ENCODE measurements around the gene OTOF. TPM values are rescaled to one million over a fixed set of nuclear protein-coding genes. Genes with fewer than 3 reads are reported as not detected.

The OTOF gene
- total and polyA plus RNA-seq, 2 of the 13 experiments (the other 11 are each of a cell fraction or from before 2014, with no cell fraction given) = 0.04 TPM; not detected in 1

DNA sequence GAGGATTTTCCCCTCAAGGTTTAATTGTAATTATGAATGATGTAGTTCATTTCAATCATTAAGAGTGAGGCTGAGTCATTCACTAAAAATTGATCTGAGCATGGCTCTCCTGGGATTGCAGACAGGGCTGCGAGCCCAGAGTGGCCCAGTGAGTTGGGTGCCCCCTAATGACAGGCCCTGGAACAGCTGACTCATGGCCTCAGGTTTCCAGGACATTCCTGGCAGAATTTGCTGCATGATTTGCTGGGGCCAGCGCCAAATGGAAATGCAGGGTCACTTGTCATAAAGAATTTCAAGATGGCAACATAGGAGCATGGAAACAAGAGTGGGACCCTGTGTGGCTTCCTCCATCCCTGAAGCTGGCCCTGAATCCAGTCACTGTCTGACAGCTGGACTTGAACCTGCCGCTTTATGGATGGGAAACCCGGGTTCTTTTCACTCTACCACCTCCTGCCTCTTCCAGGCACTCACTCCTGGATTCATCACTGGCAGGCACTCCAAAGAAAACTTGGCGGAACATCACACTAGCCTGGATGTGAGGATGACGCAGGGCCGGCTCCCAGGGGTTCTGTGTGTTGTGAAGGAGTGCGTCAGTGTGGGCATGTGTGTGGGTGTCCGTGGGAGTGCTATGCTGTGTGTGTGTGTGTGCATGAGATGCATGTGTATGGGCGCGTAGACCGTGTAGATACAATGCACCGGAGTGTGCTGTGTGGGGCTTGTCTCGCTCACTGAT, 15.2 kb downstream of the OTOF start (continued):
- TF ChIP-seq, protein P1, sequence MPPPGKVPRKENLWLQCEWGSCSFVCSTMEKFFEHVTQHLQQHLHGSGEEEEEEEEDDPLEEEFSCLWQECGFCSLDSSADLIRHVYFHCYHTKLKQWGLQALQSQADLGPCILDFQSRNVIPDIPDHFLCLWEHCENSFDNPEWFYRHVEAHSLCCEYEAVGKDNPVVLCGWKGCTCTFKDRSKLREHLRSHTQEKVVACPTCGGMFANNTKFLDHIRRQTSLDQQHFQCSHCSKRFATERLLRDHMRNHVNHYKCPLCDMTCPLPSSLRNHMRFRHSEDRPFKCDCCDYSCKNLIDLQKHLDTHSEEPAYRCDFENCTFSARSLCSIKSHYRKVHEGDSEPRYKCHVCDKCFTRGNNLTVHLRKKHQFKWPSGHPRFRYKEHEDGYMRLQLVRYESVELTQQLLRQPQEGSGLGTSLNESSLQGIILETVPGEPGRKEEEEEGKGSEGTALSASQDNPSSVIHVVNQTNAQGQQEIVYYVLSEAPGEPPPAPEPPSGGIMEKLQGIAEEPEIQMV (CRISPR knock-in tag; IDR thresholded peaks at IDR 0.05; ENCODE audit: low read depth) = no peak
- TF ChIP-seq, protein P2, sequence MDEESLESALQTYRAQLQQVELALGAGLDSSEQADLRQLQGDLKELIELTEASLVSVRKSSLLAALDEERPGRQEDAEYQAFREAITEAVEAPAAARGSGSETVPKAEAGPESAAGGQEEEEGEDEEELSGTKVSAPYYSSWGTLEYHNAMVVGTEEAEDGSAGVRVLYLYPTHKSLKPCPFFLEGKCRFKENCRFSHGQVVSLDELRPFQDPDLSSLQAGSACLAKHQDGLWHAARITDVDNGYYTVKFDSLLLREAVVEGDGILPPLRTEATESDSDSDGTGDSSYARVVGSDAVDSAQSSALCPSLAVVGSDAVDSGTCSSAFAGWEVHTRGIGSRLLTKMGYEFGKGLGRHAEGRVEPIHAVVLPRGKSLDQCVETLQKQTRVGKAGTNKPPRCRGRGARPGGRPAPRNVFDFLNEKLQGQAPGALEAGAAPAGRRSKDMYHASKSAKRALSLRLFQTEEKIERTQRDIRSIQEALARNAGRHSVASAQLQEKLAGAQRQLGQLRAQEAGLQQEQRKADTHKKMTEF (CRISPR knock-in tag; IDR thresholded peaks at IDR 0.05) = no peak
- TF ChIP-seq SIX1 (CRISPR knock-in tag; IDR thresholded peaks at IDR 0.05; ENCODE audit: borderline replicate concordance) (no peak), JDP2 (CRISPR knock-in tag; IDR thresholded peaks at IDR 0.05; ENCODE audit: borderline replicate concordance) (no peak), FOXO1 (CRISPR knock-in tag; IDR thresholded peaks at IDR 0.05) (no peak), ZNF792 (CRISPR knock-in tag; IDR thresholded peaks at IDR 0.05) (no peak), TEAD2 (CRISPR knock-in tag; IDR thresholded peaks at IDR 0.05) (no peak), ZFP36L2 (CRISPR knock-in tag; IDR thresholded peaks at IDR 0.05) (no peak), GZF1 (CRISPR knock-in tag; IDR thresholded peaks at IDR 0.05) (no peak), ZMYM3 (CRISPR knock-in tag; IDR thresholded peaks at IDR 0.05) (no peak), MZF1 (CRISPR knock-in tag; IDR thresholded peaks at IDR 0.05; ENCODE audit: borderline replicate concordance) (no peak), NFE2 (CRISPR knock-in tag; IDR thresholded peaks at IDR 0.05) (peak; percentile 77), MIER3 (CRISPR knock-in tag; IDR thresholded peaks at IDR 0.05; ENCODE audit: borderline replicate concordance) (no peak)
- TF ChIP-seq, protein P3, sequence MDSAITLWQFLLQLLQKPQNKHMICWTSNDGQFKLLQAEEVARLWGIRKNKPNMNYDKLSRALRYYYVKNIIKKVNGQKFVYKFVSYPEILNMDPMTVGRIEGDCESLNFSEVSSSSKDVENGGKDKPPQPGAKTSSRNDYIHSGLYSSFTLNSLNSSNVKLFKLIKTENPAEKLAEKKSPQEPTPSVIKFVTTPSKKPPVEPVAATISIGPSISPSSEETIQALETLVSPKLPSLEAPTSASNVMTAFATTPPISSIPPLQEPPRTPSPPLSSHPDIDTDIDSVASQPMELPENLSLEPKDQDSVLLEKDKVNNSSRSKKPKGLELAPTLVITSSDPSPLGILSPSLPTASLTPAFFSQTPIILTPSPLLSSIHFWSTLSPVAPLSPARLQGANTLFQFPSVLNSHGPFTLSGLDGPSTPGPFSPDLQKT (CRISPR knock-in tag; IDR thresholded peaks at IDR 0.05; ENCODE audit: borderline replicate concordance) = no peak
- TF ChIP-seq, protein P4, sequence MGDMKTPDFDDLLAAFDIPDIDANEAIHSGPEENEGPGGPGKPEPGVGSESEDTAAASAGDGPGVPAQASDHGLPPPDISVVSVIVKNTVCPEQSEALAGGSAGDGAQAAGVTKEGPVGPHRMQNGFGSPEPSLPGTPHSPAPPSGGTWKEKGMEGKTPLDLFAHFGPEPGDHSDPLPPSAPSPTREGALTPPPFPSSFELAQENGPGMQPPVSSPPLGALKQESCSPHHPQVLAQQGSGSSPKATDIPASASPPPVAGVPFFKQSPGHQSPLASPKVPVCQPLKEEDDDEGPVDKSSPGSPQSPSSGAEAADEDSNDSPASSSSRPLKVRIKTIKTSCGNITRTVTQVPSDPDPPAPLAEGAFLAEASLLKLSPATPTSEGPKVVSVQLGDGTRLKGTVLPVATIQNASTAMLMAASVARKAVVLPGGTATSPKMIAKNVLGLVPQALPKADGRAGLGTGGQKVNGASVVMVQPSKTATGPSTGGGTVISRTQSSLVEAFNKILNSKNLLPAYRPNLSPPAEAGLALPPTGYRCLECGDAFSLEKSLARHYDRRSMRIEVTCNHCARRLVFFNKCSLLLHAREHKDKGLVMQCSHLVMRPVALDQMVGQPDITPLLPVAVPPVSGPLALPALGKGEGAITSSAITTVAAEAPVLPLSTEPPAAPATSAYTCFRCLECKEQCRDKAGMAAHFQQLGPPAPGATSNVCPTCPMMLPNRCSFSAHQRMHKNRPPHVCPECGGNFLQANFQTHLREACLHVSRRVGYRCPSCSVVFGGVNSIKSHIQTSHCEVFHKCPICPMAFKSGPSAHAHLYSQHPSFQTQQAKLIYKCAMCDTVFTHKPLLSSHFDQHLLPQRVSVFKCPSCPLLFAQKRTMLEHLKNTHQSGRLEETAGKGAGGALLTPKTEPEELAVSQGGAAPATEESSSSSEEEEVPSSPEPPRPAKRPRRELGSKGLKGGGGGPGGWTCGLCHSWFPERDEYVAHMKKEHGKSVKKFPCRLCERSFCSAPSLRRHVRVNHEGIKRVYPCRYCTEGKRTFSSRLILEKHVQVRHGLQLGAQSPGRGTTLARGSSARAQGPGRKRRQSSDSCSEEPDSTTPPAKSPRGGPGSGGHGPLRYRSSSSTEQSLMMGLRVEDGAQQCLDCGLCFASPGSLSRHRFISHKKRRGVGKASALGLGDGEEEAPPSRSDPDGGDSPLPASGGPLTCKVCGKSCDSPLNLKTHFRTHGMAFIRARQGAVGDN (CRISPR knock-in tag; IDR thresholded peaks at IDR 0.05) = no peak
- TF ChIP-seq, protein P5, sequence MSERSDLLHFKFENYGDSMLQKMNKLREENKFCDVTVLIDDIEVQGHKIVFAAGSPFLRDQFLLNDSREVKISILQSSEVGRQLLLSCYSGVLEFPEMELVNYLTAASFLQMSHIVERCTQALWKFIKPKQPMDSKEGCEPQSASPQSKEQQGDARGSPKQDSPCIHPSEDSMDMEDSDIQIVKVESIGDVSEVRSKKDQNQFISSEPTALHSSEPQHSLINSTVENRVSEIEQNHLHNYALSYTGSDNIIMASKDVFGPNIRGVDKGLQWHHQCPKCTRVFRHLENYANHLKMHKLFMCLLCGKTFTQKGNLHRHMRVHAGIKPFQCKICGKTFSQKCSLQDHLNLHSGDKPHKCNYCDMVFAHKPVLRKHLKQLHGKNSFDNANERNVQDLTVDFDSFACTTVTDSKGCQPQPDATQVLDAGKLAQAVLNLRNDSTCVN (CRISPR knock-in tag; IDR thresholded peaks at IDR 0.05; ENCODE audit: borderline replicate concordance) = no peak
- TF ChIP-seq, protein P6, sequence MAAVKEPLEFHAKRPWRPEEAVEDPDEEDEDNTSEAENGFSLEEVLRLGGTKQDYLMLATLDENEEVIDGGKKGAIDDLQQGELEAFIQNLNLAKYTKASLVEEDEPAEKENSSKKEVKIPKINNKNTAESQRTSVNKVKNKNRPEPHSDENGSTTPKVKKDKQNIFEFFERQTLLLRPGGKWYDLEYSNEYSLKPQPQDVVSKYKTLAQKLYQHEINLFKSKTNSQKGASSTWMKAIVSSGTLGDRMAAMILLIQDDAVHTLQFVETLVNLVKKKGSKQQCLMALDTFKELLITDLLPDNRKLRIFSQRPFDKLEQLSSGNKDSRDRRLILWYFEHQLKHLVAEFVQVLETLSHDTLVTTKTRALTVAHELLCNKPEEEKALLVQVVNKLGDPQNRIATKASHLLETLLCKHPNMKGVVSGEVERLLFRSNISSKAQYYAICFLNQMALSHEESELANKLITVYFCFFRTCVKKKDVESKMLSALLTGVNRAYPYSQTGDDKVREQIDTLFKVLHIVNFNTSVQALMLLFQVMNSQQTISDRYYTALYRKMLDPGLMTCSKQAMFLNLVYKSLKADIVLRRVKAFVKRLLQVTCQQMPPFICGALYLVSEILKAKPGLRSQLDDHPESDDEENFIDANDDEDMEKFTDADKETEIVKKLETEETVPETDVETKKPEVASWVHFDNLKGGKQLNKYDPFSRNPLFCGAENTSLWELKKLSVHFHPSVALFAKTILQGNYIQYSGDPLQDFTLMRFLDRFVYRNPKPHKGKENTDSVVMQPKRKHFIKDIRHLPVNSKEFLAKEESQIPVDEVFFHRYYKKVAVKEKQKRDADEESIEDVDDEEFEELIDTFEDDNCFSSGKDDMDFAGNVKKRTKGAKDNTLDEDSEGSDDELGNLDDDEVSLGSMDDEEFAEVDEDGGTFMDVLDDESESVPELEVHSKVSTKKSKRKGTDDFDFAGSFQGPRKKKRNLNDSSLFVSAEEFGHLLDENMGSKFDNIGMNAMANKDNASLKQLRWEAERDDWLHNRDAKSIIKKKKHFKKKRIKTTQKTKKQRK (IDR thresholded peaks at IDR 0.05; ENCODE audit: low read length) = no peak

Measured in HepG2 (cell line).